GM19023 (cell line): ENCODE results near the gene LRRC34.

Experiments
- ATAC-seq: cut with Tn5 transposase; IDR thresholded peaks from one replicate; pipeline ENCODE4 v1.9.1; 2021; ENCODE audit warnings: mild to moderate bottlenecking, moderate library complexity; ENCODE audit not compliant: unreplicated experiment

Gene LRRC34

GRCh38 chr3:169815590-169816150, 3.0 kb upstream of the LRRC34 start:
- no peak for ATAC-seq

GRCh38 chr3:169813757-169814517, 1.2 kb upstream of the LRRC34 start:
- peak; percentile 88 for ATAC-seq

DNA sequence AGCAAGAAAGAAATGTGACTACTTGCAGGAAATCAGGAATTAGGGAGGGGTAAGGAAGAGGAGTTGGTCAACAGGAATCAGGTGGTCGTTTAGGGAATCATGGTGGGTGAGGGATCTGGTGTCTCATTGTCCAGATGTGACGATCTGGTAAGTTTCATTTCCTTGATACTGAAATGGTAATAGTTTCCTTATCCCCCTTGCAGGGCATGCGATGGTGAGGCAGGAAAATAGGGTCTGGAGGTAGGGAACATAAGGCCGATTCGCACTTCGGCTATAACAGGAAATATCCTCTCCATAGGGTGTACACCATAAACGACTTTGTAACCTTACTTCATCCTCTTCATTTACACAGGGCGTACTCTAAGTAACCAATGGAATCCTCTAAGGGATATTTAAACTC, 574 bp upstream of the LRRC34 start:
- ATAC-seq: no peak

DNA sequence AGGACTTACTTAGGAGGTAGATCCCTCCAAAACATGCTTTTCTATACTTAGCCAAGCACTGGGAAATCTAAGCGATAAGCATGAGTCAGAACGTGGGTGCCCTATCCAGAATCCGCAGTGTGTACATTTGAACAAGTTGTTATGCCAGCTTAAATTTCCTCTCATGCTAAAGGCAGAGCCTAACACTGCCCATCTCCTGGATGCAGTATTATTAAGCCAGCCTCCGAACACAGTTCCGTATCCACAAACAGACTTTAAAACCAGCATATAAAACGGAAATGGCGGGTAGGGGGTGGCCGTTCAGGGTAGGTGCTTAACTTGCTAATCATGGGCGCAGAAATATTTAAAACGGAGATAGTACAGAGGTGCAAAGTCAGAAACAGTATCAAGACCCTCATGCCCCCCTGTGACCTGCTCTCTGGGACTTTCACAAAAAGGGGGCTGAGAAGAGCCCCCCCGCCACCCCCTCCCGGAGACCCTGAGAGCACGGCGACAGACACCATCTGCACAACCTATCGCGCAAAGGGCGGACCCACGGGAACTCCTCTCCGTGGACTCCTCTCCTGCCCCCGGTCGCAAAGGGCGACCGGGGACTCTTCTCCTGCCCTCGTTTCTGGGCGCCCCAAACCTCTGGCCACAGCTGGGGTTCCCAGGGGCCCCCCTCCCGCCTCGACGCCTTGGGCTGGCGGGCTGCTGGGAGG, 923 bp downstream of the LRRC34 start:
- ATAC-seq: peak; percentile 16

DNA sequence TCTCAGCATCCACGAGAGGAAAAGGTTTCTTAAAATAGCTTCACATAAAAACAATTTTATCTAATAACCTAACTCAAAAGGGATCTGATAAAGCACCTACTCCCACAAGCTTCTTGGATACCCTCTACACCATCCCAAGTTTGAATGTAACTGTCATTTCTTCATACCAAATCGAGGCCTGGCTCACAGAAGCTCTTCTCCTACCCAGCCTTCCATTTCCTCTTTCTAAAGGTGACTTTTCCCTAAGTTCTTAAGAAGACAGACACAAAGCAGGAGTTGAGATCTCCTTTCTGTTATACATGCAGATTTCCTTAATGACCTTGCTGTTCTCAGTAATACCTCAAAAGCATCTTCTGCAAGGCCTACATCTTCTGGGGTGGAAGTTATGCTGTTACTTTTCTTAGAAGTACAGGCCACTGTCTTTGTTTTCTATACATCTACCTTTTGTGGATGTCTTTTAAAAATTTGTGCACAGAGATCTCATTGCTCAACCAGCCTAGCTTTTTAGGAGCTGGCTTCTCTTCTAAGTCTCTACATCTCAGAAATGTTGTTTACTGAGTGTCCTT, 3.4 kb downstream of the LRRC34 start:
- ATAC-seq: no peak

GRCh38 chr3:169804681-169805080, 8.0 kb downstream of the LRRC34 start:
- ATAC-seq: no peak

GRCh38 chr3:169792359-169792758, 20.3 kb downstream of the LRRC34 start:
- no peak for ATAC-seq

DNA sequence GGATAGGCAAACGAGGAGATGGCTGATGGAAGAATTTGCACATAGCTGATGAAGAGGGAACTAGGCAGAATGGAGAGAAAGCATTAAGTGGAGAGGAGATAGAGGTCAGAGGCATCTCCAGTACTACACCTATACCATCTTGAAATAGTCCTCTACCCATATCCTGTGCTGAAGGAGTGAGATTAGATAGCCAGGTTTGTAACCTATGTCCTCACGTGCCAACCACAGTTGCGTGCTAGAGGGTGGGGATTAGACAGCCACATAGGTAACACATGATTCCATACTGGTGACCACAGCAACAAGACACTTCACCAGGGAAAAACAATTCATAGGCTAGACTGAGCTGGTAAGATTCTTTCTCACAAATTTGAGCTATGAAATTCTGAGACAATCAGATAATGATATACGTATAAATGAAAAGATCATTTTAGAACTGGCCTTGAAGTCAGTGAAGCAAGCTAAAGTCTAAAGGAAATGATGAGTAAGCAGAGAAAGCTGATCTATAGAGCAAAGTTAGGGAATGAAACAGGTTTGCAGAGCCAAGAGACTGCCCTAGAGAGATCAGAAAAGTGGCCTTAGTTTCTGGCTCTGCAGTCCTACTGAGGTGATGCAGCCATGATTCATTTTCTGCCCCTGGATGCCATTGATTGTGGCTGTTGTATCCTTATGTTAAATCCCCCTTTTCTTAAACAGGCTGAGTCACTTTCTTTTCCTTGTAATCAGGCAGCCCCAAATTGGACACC, 21.8 kb downstream of the LRRC34 start:
- no peak for ATAC-seq

DNA sequence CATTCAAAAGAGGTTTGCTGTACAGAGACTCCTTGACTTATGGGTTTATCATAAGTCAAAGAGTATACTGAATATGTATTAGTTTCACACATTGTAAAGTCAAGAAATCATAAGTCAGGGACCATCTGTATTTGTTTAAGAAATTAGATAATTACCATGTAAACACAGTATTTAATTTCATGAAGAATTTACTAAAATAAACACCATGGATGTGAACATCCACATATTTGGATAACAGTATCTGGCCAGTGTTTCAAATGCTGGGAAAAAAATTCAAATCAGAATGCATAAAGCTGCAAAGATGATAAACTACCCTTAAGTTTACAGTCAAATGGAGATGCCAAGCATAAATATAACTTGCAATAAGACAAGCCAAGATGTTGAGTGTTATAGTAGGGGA, 22.5 kb downstream of the LRRC34 start:
- ATAC-seq: no peak

- ATAC-seq: no peak
Measured at GRCh38 chr3:169787791-169788190, 24.9 kb downstream of the LRRC34 start.

DNA sequence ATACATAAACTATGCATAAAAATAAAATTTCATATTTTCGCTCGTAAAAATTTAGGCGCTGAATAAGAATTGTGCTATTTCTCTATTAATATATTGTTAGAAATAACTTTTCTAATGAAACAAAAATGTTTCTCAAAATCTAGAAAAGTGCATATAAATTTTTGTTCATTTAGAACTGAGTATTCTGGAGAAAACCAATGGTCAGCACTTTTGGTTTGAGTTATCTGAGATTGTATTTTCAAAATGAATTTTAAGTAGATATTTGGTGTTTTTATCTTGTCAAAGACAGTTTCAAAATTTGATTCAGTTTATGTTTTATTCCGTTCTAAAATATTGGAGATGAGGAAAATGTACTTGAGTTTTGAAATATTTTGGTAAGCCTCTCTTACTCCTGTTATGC, 25.6 kb downstream of the LRRC34 start:
- no peak for ATAC-seq

DNA sequence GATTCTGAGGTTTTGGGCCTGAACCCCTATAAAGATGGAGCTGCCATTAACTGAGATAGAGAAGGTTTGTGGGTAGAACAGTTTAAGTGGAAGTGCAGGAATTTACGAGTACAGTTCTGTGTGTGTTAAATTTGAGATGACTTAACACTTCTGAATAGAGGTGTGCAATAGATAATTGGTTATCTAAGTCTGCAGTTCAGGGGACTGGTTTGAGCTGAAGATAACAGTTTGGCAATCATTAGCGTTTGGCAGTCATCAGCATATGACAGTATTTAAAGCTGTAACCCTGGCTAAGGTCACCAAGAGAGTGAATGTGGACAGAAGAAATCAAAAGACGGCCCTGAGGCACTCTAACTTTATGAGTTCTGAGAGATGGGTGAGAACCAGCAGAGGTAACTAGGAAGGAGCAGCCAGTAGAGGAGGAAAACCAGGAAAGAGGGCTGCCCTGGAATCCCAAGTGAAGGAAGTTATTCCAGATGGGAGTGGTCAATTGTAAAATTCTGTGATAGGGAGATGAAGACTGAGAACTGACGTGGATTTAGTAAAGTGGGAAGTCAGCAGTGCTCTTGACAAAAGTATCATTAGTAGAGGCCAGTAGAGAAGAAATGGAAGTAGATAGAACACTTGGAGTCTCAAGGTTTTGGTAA, 31.4 kb downstream of the LRRC34 start:
- ATAC-seq: no peak

DNA sequence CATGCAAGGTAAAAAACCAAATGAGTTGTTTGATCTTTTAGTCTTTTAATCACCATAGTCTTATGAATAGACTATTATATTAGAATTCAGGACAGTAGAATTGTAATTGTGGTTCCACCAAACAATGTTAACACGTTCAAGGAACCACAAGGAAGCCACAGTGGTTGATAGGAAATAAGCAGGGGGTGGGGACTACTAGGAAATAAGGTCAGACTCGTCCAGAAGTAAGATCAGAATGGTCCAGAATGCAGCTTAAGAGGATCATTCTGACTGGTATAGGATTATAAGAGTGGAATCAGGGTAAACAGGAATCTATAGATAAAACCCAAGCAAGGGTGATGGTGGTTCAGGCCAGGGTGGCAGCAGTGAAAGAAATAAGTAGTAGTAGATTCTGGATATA, 32.0 kb downstream of the LRRC34 start:
- no peak for ATAC-seq

GRCh38 chr3:169777822-169778221, 34.9 kb downstream of the LRRC34 start:
- ATAC-seq: no peak

DNA sequence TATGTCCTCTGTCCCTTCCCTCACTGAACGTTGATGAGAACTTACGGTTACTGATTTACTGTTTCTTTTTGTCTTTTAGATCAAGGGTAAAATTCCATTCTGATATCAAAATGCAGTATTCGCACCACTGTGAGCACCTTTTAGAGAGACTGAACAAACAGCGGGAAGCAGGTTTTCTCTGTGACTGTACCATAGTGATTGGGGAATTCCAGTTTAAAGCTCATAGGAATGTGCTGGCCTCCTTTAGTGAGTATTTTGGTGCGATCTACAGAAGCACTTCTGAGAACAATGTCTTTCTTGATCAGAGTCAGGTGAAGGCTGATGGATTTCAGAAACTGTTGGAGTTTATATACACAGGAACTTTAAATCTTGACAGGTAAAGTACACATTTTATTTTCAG, 38.5 kb downstream of the LRRC34 start:
- no peak for ATAC-seq

- peak; percentile 87 for ATAC-seq
Measured at GRCh38 chr3:169772897-169773816, 39.5 kb downstream of the LRRC34 start, which contains the start of gene MYNN. Gene MYNN (plus strand): TSS chr3:169773396. CDS start chr3:169774296, 900 bp downstream.

- peak; percentile 21 for ATAC-seq
Measured at GRCh38 chr3:169772305-169772896, 40.3 kb downstream of the LRRC34 start.

DNA sequence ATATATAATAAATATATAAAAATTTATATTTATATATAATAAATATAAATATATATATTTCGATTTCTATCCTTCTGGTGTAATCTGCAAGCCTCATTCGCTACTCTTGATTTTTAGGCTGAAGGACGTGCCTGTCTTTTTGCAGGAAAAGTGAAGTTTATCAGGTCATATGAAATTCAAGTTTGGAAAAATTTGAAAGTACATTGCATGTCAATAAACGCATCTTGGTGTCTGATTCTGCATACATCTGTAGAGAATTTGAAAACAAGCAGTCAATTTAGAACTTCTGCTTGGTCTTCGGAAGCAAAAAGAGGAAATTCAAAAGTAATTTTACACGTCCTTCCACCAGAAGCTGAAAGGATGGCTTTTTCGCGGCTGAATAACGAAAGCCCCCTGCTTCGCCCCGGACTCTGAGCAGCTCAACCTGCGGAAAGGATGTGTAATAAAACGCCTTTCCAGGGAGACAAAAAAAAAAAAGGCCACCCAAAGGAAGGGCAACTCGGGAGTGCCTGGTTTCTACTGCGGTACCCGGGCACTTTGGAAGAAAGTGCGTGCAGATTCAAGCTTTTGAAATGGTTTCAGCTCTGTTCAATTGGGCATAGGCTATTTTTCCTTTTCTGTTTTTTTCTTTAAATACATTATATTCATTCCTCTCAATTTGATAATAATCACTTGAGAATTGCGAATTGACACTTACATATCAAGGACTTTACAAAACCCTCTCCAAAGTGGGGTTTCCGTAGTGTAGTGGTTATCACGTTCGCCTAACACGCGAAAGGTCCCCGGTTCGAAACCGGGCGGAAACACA, 41.0 kb downstream of the LRRC34 start:
- ATAC-seq: no peak
